DLD1 (cell line): ENCODE measurements around the gene SCUBE2.

Source experiments
- in situ Hi-C: cut with HindIII; loops from 2 replicates; pipeline ENCODE4 v1.10.0; 2017; ENCODE audit warnings: low sequenced_read_pairs

The SCUBE2 gene

DNA sequence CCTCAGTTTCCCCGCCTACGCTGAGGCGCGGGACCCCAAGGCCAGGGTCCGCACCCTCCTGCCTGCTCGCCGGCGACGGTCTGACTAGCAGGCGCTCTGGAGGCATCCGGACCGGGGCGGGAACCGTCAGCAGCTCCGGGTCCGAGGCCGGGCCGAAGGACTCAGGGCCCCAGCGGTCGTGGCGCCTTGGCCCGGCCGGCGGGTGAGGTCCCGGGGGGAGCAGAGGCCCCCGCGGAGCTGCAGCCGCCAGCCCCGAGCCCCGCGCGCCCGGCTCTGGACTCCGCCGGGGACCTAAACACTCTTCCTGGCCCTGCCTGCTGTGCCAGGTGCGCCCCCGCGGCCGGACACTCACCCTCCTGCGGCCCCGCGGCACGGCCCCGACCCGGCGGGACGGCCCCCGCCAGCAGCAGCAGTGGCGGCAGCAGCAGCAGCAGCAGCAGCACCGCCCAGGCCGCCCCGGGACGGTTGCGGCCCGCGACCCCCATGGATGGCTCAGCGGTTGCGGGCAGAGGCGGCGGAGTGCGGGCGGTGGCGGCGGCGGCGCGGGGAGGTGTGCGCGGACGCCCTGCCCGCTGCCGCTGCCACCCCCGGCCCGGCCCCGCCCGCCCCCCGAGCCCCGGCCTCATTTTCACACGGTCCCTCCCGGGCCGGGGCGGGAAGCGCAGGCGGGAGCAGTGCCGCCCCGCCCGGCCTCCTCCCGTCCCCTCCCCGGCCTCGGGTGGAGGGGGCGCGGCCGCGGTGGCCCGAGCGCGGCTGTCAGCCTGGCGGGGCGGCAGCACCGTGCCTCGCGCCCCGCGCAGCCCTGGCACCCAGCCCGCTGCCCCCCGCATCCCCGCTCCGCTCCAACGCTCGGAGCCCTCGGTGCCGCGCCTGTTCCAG, at the start of gene SCUBE2:
Gene SCUBE2 (minus strand): TSS at position 556 of the 879 bp plus-strand sequence. CDS start 71 bp downstream, at position 485.
- in situ Hi-C loops: no loop called here

- in situ Hi-C loops: loop anchor here (5.0 kb wide), 1 partner anchor 129 kb away; no protein-coding TSS in a partner anchor
Observed at GRCh38 chr11:9141186-9141585, 49.8 kb upstream of the SCUBE2 start.

- in situ Hi-C loops: loop anchor here (5.0 kb wide), 1 partner anchor 127 kb away; no protein-coding TSS in a partner anchor
Observed at GRCh38 chr11:9139628-9140357, 48.4 kb upstream of the SCUBE2 start.

DNA sequence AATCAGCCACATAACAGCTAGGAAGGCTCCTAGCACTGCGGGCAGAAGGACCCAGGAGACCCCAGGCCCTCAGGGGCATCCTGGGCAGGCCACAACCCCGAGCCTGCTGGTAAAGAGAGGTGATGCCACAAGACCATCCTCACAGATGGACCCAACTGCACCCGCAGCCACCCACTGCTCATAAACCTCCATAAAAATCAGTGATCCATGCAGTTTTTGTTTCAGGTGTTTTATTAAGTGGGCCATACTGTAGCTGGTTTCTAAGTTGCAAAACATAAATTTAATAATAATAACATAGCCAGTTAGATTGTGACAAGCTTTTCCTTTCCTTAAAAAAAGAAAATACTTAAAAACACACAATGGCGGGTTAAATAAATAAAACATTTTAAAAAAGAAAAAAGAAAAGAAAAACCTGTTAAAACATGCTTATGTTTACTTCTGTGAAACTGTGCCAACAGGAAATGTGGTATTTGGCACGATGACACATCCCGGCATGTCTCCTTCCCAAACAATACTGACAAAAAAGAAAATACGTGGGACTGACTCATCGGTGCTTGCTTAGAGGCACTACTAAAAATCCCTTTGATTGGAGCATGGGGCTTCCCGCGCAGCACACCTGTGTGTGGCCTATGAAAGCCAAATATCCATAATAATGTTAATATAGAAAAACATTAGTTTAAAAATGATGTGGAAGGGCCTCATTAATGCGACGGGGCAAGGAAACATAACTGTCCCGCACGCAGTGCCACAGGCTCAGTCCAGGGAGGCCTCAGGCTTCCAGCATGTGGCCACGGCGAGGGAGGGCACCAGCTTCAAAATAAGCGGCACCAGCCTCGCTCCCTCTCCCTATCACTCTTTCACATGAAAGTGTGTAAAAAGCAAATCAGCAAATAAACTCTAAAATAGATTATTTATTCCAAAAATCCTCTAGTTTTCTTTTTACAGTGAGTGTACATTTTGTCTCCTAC, 47.5 kb upstream of the SCUBE2 start:
- in situ Hi-C loops: no loop called here

GRCh38 chr11:9138133-9138453, 46.7 kb upstream of the SCUBE2 start:
- in situ Hi-C loops: no loop called here

DNA sequence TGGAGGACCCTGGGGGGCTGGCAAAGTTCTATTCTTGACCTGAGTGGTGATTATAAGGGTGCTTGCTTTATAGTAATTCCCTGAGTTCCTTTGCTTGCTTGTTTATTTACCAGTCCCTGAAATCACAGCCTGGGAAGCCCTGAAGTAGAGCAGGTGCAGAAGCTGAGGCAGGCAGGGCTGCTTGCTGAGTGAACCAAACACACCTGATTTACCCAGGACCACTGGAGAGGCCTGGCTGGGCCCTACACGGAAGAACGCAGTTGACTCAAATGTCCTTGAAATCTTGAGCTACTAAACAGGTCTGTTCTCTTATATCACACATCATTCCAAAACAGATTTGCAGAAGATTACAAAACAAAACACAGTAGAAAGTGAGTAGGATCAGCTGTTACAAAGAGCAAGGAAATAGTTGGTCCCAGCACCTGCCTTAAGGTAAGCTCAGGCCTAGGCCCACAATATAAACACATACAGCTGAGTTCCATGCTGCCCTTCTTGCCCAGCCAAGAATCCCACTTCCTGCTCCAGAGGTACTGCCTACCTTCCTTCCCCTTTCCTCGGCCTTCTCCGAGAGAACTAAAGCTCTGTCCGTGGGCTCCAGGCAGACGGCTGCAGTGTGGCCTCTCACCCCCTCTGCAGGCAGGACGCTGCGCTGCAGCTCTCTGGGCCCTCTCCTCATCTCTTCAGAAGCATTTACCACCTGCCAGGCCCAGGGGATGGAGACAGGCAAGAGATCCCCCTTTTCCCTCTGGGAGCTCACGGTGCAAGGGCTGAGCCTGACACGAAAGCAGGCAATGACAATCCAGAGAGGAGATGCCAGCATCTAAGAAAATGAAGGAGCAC, 46.1 kb upstream of the SCUBE2 start:
- in situ Hi-C loops: no loop called here

DNA sequence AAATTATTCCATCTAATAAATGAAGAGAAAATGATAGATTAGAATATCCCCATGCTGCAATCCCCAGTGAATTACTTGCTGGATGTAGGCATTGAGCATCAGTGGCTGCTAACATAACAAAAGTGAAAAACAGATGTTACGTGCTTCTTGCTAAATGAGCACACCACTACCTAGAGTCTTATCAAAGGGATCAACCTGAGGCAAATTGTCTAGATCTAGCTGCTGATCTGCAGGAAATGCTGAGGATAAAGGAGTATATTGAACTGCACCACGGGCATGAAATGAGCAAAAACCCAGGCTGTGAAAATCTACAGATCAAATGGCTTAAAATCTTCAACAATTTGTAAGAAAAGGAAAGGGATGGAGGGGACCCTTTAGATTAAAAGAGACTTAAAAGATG, 45.3 kb upstream of the SCUBE2 start:
- in situ Hi-C loops: no loop called here

DNA sequence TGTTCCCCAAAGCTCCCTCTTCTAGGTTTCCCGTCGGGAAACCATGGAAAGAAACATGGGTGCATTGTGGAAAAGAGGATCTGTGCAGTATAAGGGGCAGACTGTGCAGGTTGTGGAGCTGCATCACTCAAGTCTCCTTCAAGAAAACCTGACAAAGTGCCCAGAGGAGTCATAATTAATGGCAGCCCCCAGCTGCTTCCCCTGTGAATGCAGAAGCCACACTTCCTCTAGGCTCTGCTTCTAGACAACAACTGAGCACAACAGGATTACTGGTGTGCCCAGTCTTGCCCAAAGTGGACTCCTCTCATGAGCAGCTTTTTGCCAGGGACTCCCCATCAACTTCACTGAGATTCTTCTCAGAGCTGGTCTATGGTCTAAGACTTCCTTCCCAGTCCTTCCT, 42.6 kb upstream of the SCUBE2 start:
- in situ Hi-C loops: no loop called here

GRCh38 chr11:9132203-9132878, 40.9 kb upstream of the SCUBE2 start:
- in situ Hi-C loops: no loop called here

- in situ Hi-C loops: no loop called here
Observed at GRCh38 chr11:9130297-9130696, 38.9 kb upstream of the SCUBE2 start.

DNA sequence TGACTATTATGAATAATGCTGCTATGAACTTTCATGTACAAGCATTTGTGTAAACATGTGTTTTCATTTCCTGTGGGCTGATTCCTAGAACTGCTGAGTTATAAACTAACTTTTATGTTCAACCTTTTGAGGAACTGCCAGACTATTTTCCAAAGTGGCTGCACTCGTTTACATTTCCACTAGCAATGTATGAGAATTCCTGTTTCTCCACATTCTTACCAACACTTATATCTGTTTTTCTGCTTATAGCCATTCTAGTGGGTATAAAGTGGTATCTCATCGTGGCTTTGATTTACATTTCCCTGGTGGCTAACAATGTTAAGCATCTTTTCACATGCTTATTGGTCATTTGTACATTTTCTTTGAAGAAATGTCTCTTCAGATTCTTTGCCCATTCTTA, 35.2 kb upstream of the SCUBE2 start:
- in situ Hi-C loops: no loop called here

DNA sequence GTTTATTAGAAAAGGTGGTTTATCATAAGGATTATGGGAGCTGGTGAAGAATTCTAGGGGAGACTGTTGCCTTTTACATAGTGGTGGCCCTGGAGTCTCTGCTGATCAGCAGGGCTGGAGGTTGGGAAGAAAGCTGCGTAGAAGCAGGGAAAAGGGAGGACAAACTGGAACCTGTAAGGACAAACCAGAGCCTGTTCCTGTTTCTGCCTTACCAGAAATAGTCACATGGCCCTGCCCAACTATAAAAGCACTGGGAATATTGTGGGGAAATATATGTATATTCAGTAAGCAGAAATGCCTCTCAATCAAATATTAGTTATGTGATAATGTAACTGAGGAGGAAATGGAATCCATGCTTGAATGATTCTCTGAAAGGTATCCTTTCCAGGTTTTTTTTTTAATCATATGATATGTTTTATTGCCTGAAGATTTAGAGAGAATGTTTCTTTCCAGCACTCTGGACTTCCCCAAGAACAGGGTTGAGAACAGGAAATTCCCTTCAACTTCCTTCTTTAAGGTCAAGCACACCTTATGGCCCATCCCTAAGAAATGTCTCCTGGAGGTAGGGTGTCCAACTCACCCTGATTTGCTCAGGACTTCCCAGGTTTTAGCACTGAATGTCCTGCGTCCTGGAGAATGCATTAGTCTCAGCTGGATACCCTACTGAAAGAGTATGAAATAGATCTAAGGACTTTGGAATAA, 33.9 kb upstream of the SCUBE2 start:
- in situ Hi-C loops: no loop called here

- in situ Hi-C loops: no loop called here
Observed at GRCh38 chr11:9123595-9124304, 32.4 kb upstream of the SCUBE2 start.

GRCh38 chr11:9121469-9121796, 30.0 kb upstream of the SCUBE2 start:
- in situ Hi-C loops: no loop called here

DNA sequence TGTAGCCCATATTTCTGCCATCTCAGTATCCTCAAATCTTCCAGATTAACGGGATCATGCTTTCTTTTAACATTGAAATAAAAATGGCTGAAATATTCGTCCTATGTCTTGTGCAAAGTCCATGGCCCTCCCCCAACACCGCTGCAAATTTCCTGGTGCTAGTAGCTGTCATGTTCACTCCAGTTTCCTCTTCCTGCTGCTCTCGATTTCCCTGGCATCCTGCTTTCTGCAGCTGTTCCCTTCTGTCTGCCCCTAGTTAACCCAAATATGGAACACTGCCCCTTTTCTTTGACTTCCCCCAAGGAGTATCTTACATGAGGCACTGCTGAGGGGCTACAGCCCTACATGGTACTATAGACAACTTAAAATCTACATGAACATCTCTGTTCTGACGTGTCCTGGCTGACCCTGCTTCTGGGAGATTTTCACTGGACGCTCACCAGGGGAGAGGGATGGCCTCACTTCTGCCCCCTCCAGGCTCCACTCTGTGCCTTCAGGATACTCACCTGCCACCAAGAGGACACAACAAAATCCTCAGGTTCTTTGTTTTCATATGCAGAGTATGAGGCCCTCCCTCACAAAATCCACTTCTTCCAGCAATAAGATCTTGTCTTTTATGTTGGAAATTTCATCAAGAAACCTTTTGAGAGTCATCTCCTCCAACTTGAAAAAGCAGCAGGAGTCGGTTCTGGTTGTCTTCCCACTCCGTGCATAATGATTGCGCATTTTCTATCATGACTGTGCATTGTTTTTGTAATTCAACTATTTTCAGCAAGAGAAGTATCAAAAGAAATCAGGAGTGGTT, 29.5 kb upstream of the SCUBE2 start:
- in situ Hi-C loops: no loop called here

- in situ Hi-C loops: no loop called here
Observed at GRCh38 chr11:9118277-9118676, 26.9 kb upstream of the SCUBE2 start.

DNA sequence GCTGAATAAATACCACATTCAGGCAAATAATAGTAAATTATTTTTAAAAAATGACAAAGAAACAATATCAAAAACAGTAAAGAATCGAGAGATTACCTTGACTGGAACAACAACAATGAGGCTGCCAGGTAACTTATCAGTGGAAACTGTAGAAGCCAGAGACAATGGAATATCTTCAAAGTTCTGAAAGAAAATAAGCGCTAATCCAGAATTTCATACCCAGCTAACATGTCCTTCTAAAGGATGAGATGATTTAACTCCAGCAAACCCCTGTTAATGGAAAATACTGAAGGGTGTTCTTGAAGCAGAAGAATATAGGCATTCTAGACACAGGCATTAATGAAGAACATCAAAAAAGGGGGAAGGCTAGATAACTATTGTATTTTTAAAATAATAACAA, 20.7 kb upstream of the SCUBE2 start:
- in situ Hi-C loops: no loop called here
